GM18502 (cell line): ENCODE results near the gene TRAPPC1.
"Not testable (repeated sequence)": the region's sequence is repeated elsewhere in the genome, so short reads cannot be mapped to it uniquely, and the experiment has no call there.

ENCODE experiments used
- ATAC-seq: cut with Tn5 transposase; IDR thresholded peaks from one replicate; pipeline ENCODE4 v1.9.1; 2021; ENCODE audit warnings: mild to moderate bottlenecking; ENCODE audit not compliant: unreplicated experiment, poor library complexity

The TRAPPC1 gene

DNA sequence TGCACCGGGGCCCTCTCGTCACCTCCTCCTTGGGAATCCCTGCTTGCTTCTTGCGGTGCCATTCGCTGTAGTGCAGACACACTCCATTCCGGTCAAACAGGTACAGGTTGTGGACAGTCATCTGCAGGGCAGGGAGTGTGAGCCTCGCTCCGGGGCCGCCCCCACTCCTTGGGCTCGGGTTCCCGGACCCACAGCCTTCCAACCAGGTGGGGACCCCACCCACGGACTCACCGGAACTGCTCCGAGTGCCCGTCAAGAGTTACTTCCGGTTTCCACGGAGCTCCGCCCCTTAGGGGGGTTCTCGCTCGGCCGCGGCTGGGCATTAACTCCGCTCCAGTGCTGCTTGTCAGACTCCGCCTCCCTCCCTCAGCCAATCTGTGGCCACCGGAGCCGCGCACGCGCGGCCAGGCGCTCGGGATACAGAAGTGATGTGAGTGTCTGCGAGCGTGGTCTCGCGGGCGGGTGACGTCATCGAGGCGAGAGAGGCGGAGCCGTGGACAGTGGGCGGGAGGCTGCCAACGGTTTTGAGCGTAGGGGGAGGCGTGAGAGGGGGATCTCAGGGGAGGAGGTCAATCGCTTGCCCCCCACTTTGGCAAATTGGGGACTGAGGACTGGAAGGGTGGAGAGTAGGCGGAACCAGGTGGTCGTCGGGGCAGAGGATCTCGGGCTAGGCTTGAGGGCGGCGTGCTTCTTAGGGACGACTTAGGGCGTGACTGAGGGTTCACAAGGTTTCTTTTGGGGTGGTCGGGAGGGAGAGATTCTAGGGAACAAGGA, at the start of gene TRAPPC1, which contains the start of gene CNTROB:
TRAPPC1 (minus strand) TSS at position 238 of the 774 bp plus-strand sequence; CDS start at position 121, 117 bp downstream.
CNTROB (plus strand) TSS at position 498 of the 774 bp plus-strand sequence. CDS start 874 bp downstream, outside the sequence.
- peak; percentile 87 for ATAC-seq

DNA sequence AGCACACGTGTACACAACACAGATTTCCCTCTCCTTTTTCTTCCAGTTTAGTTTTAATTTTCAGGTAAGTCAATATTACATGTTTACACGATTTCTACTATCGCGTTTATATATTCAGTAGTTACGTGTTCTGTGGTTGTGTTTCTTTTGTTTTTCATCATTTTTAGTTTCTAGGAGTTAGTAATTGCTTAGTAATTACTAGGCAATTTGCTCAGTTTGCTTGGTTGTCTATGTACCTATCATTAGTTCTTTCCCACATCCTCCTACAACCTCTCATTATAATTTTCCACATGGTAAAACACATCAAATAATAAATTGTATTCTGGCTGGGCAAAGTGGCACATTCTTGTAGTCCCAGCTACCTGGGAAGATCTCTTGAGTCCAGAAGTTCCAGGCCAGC, 46.1 kb upstream of the TRAPPC1 start:
- no peak for ATAC-seq

DNA sequence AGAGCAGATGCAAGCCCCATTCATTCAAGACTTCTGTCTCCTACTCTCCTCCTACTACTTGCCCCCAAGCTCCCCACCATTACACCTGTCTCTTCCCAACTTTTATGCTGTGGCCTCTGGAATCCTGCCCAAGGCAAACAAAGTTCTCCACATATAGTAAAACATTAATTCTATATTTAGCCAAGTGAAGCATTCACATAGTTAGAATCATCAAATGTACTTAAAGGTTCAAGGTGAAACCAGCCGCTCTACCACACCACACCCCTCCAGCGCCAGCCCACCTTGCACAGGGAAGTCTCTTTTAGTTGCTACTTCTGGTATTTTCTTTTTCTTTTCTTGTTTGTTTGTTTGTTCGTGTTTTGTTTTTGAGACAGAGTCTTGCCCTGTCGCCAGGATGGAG, 45.3 kb upstream of the TRAPPC1 start:
- no peak for ATAC-seq

DNA sequence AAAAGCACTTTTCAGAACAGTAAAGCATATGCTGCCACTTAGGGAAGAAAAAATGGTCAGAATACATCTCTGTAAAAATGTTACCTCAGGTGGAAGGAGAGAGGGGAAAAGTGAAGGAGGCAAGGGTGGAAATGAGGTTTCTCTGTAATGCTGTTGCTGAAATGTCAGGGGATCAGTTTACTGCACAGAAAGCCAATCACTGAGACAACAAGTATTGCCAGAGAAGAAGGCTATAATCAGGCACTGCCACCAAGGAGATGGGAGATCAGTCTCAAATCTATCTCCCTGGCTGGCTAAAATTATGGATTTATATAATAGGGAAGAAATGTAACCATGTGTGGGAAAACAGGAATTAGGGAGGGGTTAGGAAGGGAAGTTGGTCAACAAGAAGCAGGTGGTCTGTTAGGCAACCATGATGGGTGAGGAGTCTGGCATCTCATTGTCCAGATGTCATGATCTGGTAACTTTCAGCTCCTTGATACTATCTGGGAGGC, 42.9 kb upstream of the TRAPPC1 start:
- no peak for ATAC-seq

DNA sequence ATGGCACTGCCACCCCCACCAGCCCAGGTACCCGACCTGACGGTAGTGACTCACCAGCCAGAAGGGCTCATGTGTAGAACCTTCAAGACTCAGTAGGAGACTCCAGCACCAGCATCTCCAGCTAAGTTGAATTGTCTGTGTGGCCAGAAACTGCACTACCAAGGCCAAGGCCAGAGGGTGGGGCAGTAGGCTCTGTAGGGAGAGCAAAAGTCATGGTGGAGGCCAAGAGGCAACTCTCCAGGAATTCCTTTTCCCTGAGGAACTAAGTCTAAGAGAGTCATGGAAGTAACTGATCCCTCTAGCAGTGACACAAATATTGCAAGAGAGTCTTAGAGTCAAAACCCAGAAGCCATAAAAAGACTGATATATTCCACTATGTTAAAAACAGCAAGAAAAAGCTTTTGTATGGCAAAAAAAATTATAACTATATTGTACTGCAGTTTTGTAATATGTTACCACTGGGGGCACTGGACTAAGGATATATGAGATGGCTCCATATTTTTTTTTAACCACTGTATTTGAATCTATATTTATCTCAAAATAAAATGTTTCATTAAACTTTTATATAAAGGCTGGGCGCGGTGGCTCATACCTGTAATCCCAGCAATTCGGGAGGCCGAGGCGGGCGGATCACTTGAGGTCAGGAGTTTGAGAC, 40.5 kb upstream of the TRAPPC1 start:
- no peak for ATAC-seq

DNA sequence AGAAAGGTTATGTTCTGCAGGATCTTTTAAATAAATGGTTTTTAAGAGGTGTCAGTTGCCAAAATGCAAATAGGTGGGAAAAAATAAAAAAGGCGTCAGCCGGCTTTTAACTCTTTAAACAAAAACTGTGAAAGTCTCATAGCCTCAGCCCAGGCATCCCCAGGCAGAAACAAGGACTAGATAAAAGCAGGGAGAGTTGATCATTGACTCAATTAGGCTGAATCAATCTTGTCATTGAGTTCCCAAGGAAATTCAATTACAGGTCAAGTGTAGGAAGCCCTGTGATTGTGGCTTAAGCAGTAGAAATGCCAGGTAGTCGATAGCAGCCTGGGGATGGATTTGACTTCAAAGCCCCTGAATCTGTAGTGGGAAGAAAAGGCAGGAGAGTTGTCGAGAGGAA, 39.9 kb upstream of the TRAPPC1 start:
- ATAC-seq = no peak

- ATAC-seq = no peak
Measured at GRCh38 chr17:7969433-7969832, 37.7 kb upstream of the TRAPPC1 start.

DNA sequence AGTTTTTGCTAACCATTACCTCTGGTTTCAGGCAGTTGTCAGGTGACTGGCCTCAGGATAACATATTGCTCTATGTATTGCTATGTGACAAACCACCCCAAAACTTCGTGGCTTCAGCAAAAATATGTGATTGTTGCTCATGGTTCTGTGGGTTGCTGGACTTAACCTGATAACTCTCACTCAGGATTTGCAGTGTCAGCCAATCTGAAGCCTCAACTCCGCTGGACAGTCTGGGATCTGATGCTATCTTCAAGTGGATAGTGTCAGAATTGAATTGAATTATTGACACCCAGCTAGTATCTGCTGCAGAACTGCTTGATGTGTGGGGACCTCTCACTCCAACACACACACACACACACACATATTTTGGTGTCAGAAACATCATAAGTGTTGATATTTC, 36.0 kb upstream of the TRAPPC1 start:
- ATAC-seq = no peak

DNA sequence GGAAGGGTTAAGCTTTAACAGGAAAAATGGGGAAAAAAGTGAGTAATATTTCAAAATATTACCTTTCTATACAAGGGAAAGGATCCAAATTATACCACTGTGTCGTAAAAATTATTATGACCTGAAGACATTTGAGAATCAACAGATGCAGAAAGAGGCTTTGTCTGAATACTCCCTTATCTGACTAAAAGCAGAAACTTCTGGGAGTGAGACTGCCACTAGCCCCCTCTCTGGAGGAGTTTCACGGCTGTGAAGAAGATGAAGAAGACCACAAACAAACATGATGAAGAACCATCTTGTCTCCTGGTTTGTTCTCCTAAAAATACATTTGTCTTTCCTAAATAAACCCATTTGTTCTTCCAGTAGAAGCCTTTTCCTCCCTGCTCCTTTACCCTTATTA, 29.7 kb upstream of the TRAPPC1 start:
- ATAC-seq = no peak

DNA sequence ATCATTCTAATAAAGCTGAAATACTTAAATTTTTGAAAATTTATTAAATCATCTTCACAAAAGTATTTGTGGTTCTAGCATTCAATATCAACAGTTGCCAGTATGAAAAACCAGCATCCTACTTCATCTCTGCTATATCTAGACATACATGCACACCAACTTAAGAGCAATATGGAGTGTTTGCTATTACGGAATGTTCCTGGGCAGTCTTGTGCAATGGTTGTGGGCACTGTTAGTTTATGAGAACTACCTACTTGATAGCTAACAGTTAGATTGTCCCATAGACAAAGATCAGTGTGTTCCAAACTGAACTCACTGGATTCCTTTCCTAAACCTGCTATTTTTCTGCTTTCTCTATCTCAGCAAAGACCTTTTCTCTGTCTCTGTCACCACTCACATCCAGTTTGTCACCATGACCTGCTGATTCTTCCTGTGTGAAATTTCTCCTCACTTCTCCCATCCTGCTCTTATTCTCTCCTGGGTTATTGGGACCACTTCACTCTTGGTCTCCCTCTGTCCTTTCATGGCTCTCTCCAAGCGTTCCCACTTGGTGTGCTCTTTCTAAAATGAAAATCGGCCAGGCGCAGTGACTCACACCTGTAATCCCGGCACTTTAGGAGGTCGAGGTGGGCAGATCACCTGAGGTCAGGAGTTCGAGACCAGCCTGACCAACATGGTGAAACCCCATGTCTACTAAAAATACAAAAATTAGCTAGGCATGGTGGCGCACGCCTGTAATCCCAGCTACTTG, 27.9 kb upstream of the TRAPPC1 start:
- no peak for ATAC-seq

- no peak for ATAC-seq
Measured at GRCh38 chr17:7956228-7956965, 24.7 kb upstream of the TRAPPC1 start.

GRCh38 chr17:7955414-7956227, 23.9 kb upstream of the TRAPPC1 start:
- no peak for ATAC-seq

- ATAC-seq = not testable (repeated sequence)
Measured at GRCh38 chr17:7953266-7953665, 21.5 kb upstream of the TRAPPC1 start.

DNA sequence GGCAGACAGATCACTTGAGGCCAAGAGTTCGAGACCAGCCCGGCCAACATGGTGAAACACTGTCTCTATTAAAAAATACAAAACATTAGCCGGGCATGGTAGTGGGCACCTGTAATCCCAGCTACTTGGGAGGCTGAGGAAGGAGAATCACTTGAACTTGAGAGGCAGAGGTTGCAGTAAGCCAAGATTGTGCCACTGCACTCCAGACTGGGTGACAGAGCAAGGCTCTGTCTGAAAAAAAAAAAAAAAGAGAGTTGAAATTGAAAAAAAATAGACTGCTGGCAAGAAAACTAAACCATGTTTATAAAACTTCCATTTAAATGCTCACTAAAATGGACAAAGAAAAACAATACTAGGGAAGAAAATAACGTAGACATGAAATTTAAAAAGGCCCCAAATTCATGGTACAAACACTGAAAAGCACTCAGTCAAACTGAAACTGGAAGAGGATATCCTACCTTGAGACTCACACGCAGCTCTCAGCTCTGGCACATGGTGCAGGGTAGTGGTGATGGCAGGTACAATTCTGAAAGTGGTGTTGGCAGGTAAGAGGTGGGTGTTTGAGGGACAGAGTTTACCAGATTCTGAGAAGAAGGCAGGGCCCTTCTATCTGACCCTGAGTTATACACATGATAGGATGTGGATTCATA, 19.5 kb upstream of the TRAPPC1 start:
- peak; percentile 57 for ATAC-seq

- no peak for ATAC-seq
Measured at GRCh38 chr17:7950578-7950977, 18.8 kb upstream of the TRAPPC1 start.

DNA sequence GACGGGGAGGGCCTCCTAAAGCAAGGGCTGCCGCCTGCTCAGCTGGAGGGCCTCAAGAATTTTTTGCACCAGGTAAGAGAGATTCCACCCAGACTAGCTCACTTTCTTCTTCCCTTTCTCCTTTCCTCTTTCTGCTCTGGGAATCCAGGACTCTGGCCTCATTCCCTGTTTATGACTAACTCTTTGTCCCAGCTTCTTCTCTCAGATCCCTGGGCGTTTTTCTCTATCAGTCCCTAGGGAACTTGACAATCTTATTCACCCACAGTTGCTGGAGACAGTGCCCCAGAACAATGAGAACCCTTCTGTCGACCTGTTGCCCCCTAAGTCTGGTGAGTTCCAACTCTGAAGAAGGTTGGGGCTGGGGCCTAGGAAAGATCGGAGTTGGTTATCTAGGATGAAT, 15.9 kb upstream of the TRAPPC1 start:
- ATAC-seq = no peak

DNA sequence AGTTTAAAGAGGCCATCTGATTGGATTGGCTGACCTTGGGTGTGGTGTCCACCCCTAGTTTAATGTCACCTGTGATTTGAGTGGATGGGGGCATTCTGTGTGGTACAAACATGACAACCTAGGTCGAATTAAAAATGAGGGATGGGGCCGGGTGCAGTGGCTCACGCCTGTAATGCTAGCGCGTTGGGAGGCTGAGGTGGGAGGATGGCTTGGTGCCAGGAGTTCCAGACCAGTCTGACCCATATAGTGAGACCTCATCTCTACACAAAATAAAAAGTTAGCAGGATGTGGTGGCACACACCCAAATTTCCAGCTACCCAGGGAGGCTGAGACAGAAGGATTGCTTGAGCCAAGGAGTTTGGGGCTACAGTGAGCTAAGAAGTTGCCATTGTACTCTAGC, 14.7 kb upstream of the TRAPPC1 start:
- no peak for ATAC-seq

GRCh38 chr17:7945651-7946050, 13.9 kb upstream of the TRAPPC1 start:
- no peak for ATAC-seq

DNA sequence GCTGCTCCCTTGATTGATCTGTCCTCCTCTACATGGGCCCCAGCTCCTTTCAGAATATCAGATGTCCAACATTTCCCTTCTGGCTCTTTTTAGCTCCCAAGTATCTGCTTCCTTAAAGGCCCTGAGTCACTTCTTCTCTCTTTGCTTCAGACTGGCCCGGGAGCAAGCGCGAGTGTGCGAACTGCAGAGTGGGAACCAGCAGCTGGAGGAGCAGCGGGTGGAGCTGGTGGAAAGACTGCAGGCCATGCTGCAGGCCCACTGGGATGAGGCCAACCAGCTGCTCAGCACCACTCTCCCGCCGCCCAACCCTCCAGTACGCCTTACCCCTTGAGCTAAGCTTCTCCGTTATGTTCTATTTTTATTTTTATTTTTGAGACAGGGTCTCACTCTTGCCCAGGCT, 12.6 kb upstream of the TRAPPC1 start:
- no peak for ATAC-seq
